Keratinocyte (primary cell): Measurements from ENCODE around the gene ACAP2.

Experiments used
- EZH2 ChIP-seq: IDR thresholded peaks from one replicate; pipeline ENCODE4 v1.6.1; 2012; ENCODE audit warnings: inconsistent platforms, mild to moderate bottlenecking, low read length, moderate library complexity
- TF ChIP-seq, protein P1 (sequence below), 3 experiments: IDR thresholded peaks in 1 of 3; conservative IDR thresholded peaks in 1 of 3; optimal IDR thresholded peaks in 1 of 3; 2 replicates in 2 of 3; 3 replicates in 1 of 3; pipeline versions ENCODE3 to v1.5.1; 2011; ENCODE audit warnings: low read length in 3 of 3, mild to moderate bottlenecking in 3 of 3, moderate library complexity in 2 of 3, control low read depth in 1 of 3, inconsistent platforms in 1 of 3; ENCODE audit not compliant: insufficient read depth in 2 of 3; ENCODE audit errors: extremely low read depth in 1 of 3

DNA sequence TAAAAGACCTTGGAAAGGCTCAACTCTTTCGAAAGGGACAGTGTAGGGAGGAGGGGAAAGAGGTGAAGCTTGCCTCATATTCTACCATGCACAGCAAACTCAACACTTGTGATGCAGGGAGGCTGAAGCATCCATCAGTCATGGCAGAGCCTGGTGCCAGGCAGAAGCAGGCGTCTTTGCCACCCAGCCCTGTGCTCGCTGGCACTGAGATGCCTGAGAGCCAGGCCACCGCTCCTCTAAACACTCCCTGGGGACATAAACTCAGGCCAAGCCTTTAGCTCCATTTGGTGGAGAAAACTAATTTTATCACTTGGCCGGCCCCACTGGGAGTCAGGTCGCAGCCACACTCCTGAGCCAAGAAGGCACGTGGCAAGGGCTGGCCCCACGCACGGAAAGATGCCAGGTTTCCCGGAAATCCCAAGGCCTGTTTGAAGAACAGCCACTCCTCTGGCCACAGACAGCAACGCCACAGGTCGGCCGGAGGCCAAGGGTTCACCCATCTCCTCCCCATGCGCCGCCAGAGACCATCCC is 202.6 kb downstream of the ACAP2 start:
- TF ChIP-seq, protein P1, sequence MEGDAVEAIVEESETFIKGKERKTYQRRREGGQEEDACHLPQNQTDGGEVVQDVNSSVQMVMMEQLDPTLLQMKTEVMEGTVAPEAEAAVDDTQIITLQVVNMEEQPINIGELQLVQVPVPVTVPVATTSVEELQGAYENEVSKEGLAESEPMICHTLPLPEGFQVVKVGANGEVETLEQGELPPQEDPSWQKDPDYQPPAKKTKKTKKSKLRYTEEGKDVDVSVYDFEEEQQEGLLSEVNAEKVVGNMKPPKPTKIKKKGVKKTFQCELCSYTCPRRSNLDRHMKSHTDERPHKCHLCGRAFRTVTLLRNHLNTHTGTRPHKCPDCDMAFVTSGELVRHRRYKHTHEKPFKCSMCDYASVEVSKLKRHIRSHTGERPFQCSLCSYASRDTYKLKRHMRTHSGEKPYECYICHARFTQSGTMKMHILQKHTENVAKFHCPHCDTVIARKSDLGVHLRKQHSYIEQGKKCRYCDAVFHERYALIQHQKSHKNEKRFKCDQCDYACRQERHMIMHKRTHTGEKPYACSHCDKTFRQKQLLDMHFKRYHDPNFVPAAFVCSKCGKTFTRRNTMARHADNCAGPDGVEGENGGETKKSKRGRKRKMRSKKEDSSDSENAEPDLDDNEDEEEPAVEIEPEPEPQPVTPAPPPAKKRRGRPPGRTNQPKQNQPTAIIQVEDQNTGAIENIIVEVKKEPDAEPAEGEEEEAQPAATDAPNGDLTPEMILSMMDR (optimal IDR thresholded peaks at IDR 0.05 in 1 of 3, IDR thresholded peaks at IDR 0.05 in 1 of 3, conservative IDR thresholded peaks at IDR 0.05 in 1 of 3; ENCODE audit: extremely low read depth in 1 of 3, insufficient read depth in 2 of 3, low read length in 3 of 3) = no peak
- TF ChIP-seq EZH2 = no peak
